Measurements from ENCODE around the gene CYB5R3. TPM values are rescaled to one million over a fixed set of nuclear protein-coding genes. Genes with fewer than 3 reads are reported as not detected.
A peak's percentile ranks its signal among the peaks of the same experiment; 100 is the strongest.

Gene CYB5R3
- total and polyA plus RNA-seq, 10 donors: 37.3 to 134 (median 78.1) TPM

DNA sequence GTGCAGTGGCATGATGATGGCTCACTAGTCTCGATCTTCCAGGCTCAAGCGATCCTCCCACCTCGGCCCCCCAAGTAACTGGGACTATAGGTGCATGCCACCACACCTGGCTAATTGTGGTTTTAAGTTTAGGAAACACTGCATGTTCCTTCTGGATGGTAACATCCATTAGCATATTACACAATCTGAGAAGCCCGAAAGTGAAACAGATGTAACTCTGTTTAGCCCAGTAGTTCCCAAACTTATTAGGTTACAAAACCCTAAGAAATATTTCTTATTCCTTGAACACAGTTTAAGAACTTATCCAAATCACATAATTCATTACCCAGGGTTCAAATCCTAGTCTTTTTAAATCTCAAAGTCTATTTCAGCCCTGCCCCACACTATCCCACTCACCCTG, 62.8 kb downstream of the CYB5R3 start:
- Histone ChIP-seq H3K27ac (peak overlapping the region in 3 of 8 donors; percentile 46 to 68 (median 55)), H3K4me1 (peaks cover 0 to 50% (median 18%) of the 10 kb centered on the region in 6 donors), H3K27me3 (replicated peaks in 1 of 7) (no peaks in the 10 kb centered on the region), H3K9me3 (no peaks in the 10 kb centered on the region), H3K4me3 (no peak overlapping the region), H3K36me3 (peaks cover 4 to 90% (median 80%) of the 10 kb centered on the region in 6 donors)
- 74 to 85% (median 76%) methylated on average over 4 of the region's 4 CpGs for WGBS, 5 donors
- TF ChIP-seq POLR2AphosphoS5 (IDR thresholded peaks at IDR 0.05): no peak
- no peak for TF ChIP-seq POLR2A (IDR thresholded peaks at IDR 0.05)
- TF ChIP-seq, protein P1, sequence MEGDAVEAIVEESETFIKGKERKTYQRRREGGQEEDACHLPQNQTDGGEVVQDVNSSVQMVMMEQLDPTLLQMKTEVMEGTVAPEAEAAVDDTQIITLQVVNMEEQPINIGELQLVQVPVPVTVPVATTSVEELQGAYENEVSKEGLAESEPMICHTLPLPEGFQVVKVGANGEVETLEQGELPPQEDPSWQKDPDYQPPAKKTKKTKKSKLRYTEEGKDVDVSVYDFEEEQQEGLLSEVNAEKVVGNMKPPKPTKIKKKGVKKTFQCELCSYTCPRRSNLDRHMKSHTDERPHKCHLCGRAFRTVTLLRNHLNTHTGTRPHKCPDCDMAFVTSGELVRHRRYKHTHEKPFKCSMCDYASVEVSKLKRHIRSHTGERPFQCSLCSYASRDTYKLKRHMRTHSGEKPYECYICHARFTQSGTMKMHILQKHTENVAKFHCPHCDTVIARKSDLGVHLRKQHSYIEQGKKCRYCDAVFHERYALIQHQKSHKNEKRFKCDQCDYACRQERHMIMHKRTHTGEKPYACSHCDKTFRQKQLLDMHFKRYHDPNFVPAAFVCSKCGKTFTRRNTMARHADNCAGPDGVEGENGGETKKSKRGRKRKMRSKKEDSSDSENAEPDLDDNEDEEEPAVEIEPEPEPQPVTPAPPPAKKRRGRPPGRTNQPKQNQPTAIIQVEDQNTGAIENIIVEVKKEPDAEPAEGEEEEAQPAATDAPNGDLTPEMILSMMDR (IDR thresholded peaks at IDR 0.05 in 8 of 11, conservative IDR thresholded peaks at IDR 0.05 in 3 of 11): no peak
- DNase-seq: no peak
- intact Hi-C loops (cut with DNase I; ENCODE audit: low total_unique reads): no loop called here

DNA sequence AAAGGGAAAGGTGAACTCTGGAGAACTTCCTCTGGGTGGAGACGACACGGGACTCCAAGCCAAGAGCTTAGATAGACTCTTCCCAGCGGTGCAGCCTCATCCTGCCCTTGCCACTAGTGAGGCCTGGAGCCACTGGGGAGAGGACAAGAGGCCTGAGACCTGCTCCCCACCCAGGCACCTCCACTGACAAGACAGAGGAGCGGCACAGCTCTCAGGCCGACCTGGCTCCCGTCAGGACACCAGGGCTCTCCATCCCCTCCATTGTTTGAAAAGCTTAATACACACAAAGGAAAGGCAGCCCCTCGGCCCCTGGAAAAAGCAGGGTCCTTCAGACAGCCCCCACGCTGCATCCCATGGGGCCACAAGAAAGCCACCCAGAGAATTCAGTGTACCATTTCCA, 64.1 kb downstream of the CYB5R3 start:
- peaks cover 4 to 78% (median 67%) of the 10 kb centered on the region in 6 donors for H3K36me3 ChIP-seq
- no peaks in the 10 kb centered on the region for H3K9me3 ChIP-seq
- no peak overlapping the region for H3K4me3 ChIP-seq
- no peaks in the 10 kb centered on the region for H3K27me3 ChIP-seq (replicated peaks in 1 of 7)
- intact Hi-C loops (cut with DNase I; ENCODE audit: low total_unique reads): no loop called here
- DNase-seq: no peak
- WGBS, 5 donors: 78 to 95% (median 85%) methylated on average over 6 to 8 of the region's 8 CpGs
- peak in 1 of 3 donors; percentile 41 for TF ChIP-seq POLR2AphosphoS5 (IDR thresholded peaks at IDR 0.05)
- TF ChIP-seq, protein P1 (IDR thresholded peaks at IDR 0.05 in 8 of 11, conservative IDR thresholded peaks at IDR 0.05 in 3 of 11): no peak
- H3K4me1 ChIP-seq: peaks cover 0 to 57% (median 23%) of the 10 kb centered on the region in 6 donors
- H3K27ac ChIP-seq: peak overlapping the region in 3 of 8 donors; percentile 4 to 21 (median 5)

DNA sequence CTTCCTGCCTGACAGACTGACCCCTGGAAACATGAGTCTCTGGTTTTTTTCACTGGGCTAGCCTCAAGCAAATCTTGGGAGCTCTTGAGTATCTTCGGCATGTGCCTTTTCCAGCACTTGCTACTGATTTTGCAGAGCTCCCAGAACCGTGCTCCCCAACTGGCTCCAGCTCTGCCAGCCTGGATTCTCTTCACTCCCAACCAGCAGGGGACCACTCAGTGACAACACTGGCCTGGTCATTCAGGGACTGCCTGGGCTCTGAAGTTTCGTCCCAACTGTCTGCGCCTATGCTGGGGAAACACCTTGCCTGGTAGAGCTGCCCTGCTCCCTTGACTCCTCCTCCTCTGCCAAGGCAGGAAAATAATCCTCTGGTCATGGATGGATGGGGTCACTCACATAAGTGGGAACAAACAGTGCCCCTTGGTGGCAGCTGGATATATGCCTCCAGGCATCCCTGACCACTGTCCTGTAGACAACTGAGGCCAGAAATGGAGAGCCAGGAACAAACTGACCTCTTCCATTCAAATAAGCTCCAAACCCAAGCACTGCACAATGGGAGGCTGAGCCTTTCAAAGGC, 64.7 kb downstream of the CYB5R3 start:
- H3K27me3 ChIP-seq (replicated peaks in 1 of 7): no peaks in the 10 kb centered on the region
- DNase-seq: no peak
- peak overlapping the region in 2 of 8 donors; percentile 4 to 21 for H3K27ac ChIP-seq
- no peak overlapping the region for H3K4me3 ChIP-seq
- no peaks in the 10 kb centered on the region for H3K9me3 ChIP-seq
- H3K4me1 ChIP-seq: peaks cover 0 to 61% (median 26%) of the 10 kb centered on the region in 6 donors
- TF ChIP-seq, protein P1 (IDR thresholded peaks at IDR 0.05 in 8 of 11, conservative IDR thresholded peaks at IDR 0.05 in 3 of 11): no peak
- TF ChIP-seq POLR2AphosphoS5 (IDR thresholded peaks at IDR 0.05) (no peak), POLR2A (IDR thresholded peaks at IDR 0.05) (no peak)
- WGBS, 5 donors: 94 to 96% (median 95%) methylated on average over 4 of the region's 4 CpGs
- peaks cover 4 to 78% (median 62%) of the 10 kb centered on the region in 6 donors for H3K36me3 ChIP-seq
- intact Hi-C loops (cut with DNase I; ENCODE audit: low total_unique reads): no loop called here

DNA sequence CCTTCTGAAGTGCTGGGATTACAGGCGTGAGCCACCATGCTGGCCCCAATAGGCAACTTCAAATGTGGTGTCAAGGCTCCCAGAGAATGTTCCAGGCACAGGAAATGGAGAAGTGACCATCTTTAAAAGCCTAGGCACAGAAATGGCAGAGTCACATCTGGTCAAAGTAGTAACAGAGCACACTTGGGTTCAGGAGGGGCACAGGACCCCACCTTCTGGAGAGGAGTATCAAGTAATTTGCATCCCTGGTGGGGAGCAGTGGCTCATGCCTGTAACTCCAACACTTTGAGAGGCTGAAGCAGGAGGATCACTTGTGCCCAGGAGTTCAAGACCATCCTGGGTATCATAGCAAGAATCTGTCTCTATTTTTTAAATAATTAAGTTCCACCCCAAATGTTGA, 66.2 kb downstream of the CYB5R3 start:
- 88 to 95% (median 93%) methylated on average over 1 of the region's 1 CpG for whole genome bisulfite sequencing, 5 donors
- no peak overlapping the region for H3K27ac ChIP-seq
- H3K9me3 ChIP-seq: no peaks in the 10 kb centered on the region
- H3K4me1 ChIP-seq: peaks cover 0 to 60% (median 26%) of the 10 kb centered on the region in 6 donors
- H3K4me3 ChIP-seq: no peak overlapping the region
- peaks cover 4 to 76% (median 60%) of the 10 kb centered on the region in 6 donors for H3K36me3 ChIP-seq
- intact Hi-C loops (cut with DNase I; ENCODE audit: low total_unique reads): no loop called here
- TF ChIP-seq POLR2AphosphoS5 (IDR thresholded peaks at IDR 0.05) (no peak), POLR2A (IDR thresholded peaks at IDR 0.05) (no peak)
- TF ChIP-seq, protein P1 (IDR thresholded peaks at IDR 0.05 in 8 of 11, conservative IDR thresholded peaks at IDR 0.05 in 3 of 11): no peak
- no peaks in the 10 kb centered on the region for H3K27me3 ChIP-seq (replicated peaks in 1 of 7)
- no peak for DNase-seq
